ENCODE results near the gene TGM2.

TGM2 gene

GRCh38 chr20:38092915-38093314 lies 72.2 kb downstream of the TGM2 start:
- no peak for DNase-seq (ENCODE audit: low spot score)

GRCh38 chr20:38092260-38092857 lies 72.7 kb downstream of the TGM2 start:
- DNase-seq (ENCODE audit: low spot score): no peak

- DNase-seq (ENCODE audit: low spot score): no peak
Measured at GRCh38 chr20:38091441-38092216, 73.4 kb downstream of the TGM2 start.

DNA sequence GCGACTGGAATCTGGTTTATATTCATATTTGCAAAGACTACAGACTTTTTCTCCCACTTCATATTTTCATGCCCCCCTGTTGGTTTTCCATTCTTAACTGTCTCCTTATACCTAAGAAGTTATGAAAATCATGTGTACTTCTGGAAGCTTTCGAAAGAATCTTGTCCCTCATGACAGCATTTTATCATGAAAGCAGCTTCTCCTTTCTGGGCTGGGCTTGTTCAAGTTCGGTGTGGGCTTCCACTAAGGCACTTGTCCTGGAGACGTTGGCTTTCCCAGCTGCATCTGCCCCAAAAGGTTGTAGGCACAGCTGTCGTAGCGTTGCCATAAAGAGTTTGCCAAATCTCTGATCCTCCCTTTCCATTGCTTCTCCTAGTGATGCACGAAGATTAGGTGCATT lies 75.0 kb downstream of the TGM2 start:
- no peak for DNase-seq (ENCODE audit: low spot score)

GRCh38 chr20:38089500-38089899 lies 75.6 kb downstream of the TGM2 start:
- no peak for DNase-seq (ENCODE audit: low spot score)

DNA sequence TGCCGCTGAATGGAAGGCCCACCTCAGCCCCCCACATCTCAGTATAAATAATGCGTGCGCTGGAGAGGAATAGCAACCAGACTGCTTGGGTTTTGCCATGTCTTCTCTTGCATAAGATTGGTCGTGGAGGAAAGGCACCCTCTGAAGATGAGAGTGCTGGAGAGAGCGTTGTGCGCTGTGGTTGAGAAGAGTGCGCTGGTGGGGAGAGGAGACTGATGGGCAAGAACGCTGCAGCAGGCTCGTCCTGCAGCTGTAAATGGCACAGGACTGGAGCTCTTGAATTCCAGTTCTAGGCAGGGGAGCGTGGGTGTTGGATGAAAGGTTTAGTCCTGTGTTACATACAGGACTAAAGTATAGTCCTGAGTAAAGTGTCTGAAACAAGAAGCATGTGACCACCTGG lies 80.0 kb downstream of the TGM2 start:
- no peak for DNase-seq (ENCODE audit: low spot score)

- no peak for DNase-seq (ENCODE audit: low spot score)
Measured at GRCh38 chr20:38084425-38084951, 80.6 kb downstream of the TGM2 start.

DNA sequence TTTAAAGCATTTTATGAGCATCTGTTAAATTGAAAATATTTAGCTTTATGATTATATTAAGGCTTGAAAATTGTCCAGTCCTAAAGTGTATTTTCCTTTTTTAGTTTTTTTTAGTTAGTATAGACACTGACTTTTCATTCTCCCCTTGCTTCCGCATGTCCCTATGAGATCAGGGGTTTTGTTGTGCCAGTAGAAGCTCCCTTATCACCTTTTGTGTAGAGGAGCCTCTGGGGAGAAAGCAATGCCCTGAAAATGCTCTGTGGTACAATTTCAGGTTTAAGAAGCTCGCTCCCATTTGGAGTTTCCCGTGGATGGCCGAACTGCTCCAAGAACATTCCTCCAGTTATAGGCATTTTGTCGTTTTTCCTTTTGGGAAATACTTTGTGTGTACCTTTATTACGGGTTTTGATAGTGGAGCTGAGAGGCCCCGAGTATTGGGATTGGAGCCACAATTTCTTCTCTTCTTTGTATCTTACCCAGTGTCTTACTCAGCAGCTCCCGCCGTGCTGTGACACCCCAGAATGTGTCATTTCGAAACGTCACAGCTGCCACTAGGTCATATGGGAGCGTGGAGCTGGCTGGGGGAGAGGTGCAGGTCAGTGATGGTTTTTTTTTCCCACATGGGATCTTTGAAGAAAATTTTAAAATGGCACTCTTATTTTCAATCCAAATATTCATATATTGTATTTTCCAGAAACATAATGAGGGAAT lies 81.6 kb downstream of the TGM2 start:
- DNase-seq (ENCODE audit: low spot score): no peak

DNA sequence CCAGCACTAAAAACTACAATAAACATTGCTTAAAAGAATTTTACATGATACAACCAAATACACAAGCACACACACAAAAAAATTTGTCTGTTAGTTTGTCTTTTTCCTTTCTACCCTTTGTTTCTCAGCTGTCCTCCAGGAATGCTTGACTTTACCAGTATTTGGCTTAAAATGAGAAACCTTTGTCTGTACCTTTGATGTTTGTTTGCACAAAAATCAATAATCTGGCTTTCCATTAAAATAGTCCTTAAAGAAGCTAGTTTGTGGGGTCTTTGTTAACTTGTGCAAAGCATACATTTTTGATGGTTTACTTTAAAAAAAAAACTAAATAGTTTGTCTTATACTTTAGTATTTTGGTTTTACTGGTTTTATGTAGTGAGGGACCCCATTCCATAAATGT lies 82.2 kb downstream of the TGM2 start:
- DNase-seq (ENCODE audit: low spot score): no peak

- DNase-seq (ENCODE audit: low spot score): no peak
Measured at GRCh38 chr20:38081575-38081974, 83.5 kb downstream of the TGM2 start.

DNA sequence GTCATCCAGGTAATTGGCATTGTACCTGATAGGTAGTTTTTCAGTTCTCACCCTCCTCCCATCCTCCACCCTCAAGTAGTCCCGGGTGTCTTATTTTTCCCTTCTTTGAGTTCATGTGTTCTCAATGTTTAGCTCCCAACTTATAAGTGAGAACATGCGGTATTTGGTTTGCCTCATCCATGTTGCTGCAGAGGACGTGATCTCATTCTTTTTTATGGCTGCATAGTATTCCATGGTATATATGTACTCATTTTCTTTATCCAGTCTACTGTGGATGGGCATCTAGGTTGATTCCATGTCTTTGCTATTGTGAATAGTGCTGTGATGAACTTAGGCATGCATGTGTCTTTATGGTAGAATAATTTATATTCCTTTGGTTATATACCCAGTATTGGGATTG lies 85.7 kb downstream of the TGM2 start:
- DNase-seq (ENCODE audit: low spot score): no peak

GRCh38 chr20:38078084-38078483 lies 87.0 kb downstream of the TGM2 start:
- no peak for DNase-seq (ENCODE audit: low spot score)
